KMS-11 (cell line): ENCODE data around the gene PTGES3L.

Experiments
- H2AFZ ChIP-seq: fragments of 200-600 bp; sonication (generic); 2 replicates; pipeline ENCODE4 v1.6.1; 2016; ENCODE audit warnings: antibody characterized with exemption, mixed run types, low read depth
- H3K27ac ChIP-seq: fragments of 200-600 bp; sonication (generic); 2 replicates; pipeline ENCODE4 v1.6.1; 2016; ENCODE audit warnings: mild to moderate bottlenecking, mixed run types
- H3K27me3 ChIP-seq: fragments of 200-600 bp; sonication (generic); 2 replicates; pipeline ENCODE4 v1.6.1; 2017; ENCODE audit warnings: mild to moderate bottlenecking, low read depth, mixed run types, moderate library complexity; ENCODE audit not compliant: insufficient read depth
- H3K36me3 ChIP-seq: fragments of 200-600 bp; sonication (generic); 2 replicates; pipeline ENCODE4 v1.6.1; 2017; ENCODE audit warnings: mild to moderate bottlenecking, mixed run types; ENCODE audit not compliant: insufficient read depth
- H3K4me1 ChIP-seq: fragments of 200-600 bp; sonication (generic); 2 replicates; pipeline ENCODE4 v1.6.1; 2016; ENCODE audit warnings: mild to moderate bottlenecking, low read depth, mixed run types; ENCODE audit not compliant: poor library complexity, severe bottlenecking
- H3K4me2 ChIP-seq: fragments of 200-600 bp; sonication (generic); 2 replicates; pipeline ENCODE4 v1.7.0; 2016; ENCODE audit warnings: mild to moderate bottlenecking, mixed run types
- H3K4me3 ChIP-seq: fragments of 200-600 bp; sonication (generic); IDR thresholded peaks from 2 replicates; pipeline ENCODE4 v1.6.1; 2017; ENCODE audit warnings: low read depth, low read length, mixed read lengths; ENCODE audit not compliant: insufficient read depth
- H3K79me2 ChIP-seq: fragments of 200-600 bp; sonication (generic); 2 replicates; pipeline ENCODE4 v1.6.1; 2016; ENCODE audit warnings: low read depth, mixed run types; ENCODE audit not compliant: insufficient read depth
- H3K9ac ChIP-seq: fragments of 200-600 bp; sonication (generic); 2 replicates; pipeline ENCODE4 v1.6.1; 2016; ENCODE audit warnings: mild to moderate bottlenecking, mixed run types
- H4K20me1 ChIP-seq: fragments of 200-600 bp; sonication (generic); 2 replicates; pipeline ENCODE4 v1.6.1; 2016; ENCODE audit warnings: mild to moderate bottlenecking, mixed run types; ENCODE audit not compliant: insufficient read depth
- CTCF ChIP-seq: fragments of 200-600 bp; sonication (generic); conservative IDR thresholded peaks from 2 replicates; pipeline ENCODE4 v1.6.1; 2017; ENCODE audit warnings: low read depth, mild to moderate bottlenecking, antibody characterized with exemption, low read length, moderate library complexity, mixed read lengths

Gene PTGES3L

GRCh38 chr17:42953669-42954068, 26.2 kb downstream of the PTGES3L start:
- no peak for TF ChIP-seq CTCF
- Histone ChIP-seq H3K4me3 (no peak overlapping the region), H3K27me3 (no peaks in the 10 kb centered on the region), H3K36me3 (peaks cover 8% of the 10 kb centered on the region; the same call in 1 of the 2 replicates), H2AFZ (no peak overlapping the region), H4K20me1 (no peaks in the 10 kb centered on the region), H3K79me2 (no peaks in the 10 kb centered on the region), H3K4me1 (peaks cover 34% of the 10 kb centered on the region), H3K9ac (no peak overlapping the region), H3K27ac (no peak overlapping the region), H3K4me2 (no peak overlapping the region)

GRCh38 chr17:42950044-42950783, 29.7 kb downstream of the PTGES3L start:
- no peaks in the 10 kb centered on the region for H3K27me3 ChIP-seq
- H3K27ac ChIP-seq = no peak overlapping the region
- no peak overlapping the region for H3K4me2 ChIP-seq
- H3K4me3 ChIP-seq = no peak overlapping the region
- H3K79me2 ChIP-seq = no peaks in the 10 kb centered on the region
- H4K20me1 ChIP-seq = no peaks in the 10 kb centered on the region
- TF ChIP-seq CTCF = no peak
- no peak overlapping the region for H3K9ac ChIP-seq
- H2AFZ ChIP-seq = no peak overlapping the region
- H3K4me1 ChIP-seq = peaks cover 34% of the 10 kb centered on the region
- peaks cover 4% of the 10 kb centered on the region; the same call in 1 of the 2 replicates for H3K36me3 ChIP-seq

- no peaks in the 10 kb centered on the region for H3K27me3 ChIP-seq
- H3K4me2 ChIP-seq = no peak overlapping the region
- no peak overlapping the region for H3K4me3 ChIP-seq
- no peak overlapping the region for H3K9ac ChIP-seq
- H3K79me2 ChIP-seq = no peaks in the 10 kb centered on the region
- H3K27ac ChIP-seq = no peak overlapping the region
- TF ChIP-seq CTCF = no peak
- peaks cover under 1% of the 10 kb centered on the region for H3K4me1 ChIP-seq
- H2AFZ ChIP-seq = no peak overlapping the region
- peaks cover 4% of the 10 kb centered on the region; the same call in 1 of the 2 replicates for H3K36me3 ChIP-seq
- H4K20me1 ChIP-seq = no peaks in the 10 kb centered on the region
These were observed 33.1 kb downstream of the PTGES3L start for GRCh38 chr17:42946812-42947211.

GRCh38 chr17:42944211-42944610, 35.7 kb downstream of the PTGES3L start:
- H3K9ac ChIP-seq = no peak overlapping the region
- peaks cover 3% of the 10 kb centered on the region; the same call in 1 of the 2 replicates for H3K36me3 ChIP-seq
- no peaks in the 10 kb centered on the region for H3K4me1 ChIP-seq
- H2AFZ ChIP-seq = no peak overlapping the region
- no peak for TF ChIP-seq CTCF
- no peaks in the 10 kb centered on the region for H4K20me1 ChIP-seq
- no peaks in the 10 kb centered on the region for H3K27me3 ChIP-seq
- no peak overlapping the region for H3K27ac ChIP-seq
- no peak overlapping the region for H3K4me3 ChIP-seq
- H3K79me2 ChIP-seq = no peaks in the 10 kb centered on the region
- H3K4me2 ChIP-seq = no peak overlapping the region
